GM21619 (cell line): ENCODE results near the gene AP4E1.
"Not testable (repeated sequence)": the region's sequence is repeated elsewhere in the genome, so short reads cannot be mapped to it uniquely, and the experiment has no call there.

Experiments
- ATAC-seq: cut with Tn5 transposase; IDR thresholded peaks from one replicate; pipeline ENCODE4 v1.9.1; 2021; ENCODE audit not compliant: unreplicated experiment

Gene AP4E1

GRCh38 chr15:50908209-50909009 is at the start of gene AP4E1:
AP4E1 (plus strand) TSS chr15:50908683; CDS start chr15:50908779, 96 bp downstream.
- ATAC-seq: peak; percentile 49

GRCh38 chr15:50860824-50861223 is 47.7 kb upstream of the AP4E1 start:
- ATAC-seq: no peak

DNA sequence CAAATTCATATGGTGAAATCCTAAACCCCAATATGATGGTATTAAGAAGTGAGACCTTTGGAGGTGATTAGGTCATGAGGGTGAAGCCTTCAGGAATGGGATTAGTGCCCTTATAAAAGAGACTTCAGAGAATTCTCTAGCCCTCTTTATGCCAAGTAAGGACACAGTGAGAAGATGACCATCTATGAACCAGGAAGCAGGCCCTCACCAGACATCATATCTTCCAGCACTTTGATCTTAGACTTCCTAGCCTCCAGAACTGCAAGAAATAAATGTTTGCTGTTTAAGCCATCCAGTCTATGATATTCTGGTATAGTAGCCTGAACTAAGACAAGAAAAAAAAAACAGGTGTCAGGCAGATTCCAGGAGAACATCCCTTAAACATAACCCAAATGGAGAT is 45.9 kb upstream of the AP4E1 start:
- ATAC-seq: no peak

DNA sequence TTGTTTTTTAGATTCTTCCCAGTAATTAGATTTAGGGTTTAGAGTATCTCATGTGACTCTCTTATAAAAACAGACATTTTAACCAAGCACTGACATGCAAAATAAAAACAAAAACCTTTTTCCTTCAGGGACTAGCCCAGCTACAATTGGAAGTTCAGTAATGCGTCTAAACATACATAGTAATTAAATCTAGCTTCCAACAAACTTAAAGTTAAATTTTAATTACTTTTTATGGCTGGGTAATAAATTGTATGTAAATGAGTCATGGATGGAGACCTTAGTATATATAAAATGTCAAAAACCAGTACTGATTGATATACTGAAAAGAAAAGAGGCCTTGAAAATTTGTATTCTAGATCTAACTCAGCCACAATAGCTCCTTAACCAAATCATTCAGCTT is 43.6 kb upstream of the AP4E1 start:
- ATAC-seq: no peak

- ATAC-seq: no peak
These were observed 42.7 kb upstream of the AP4E1 start for GRCh38 chr15:50865515-50866353.

- ATAC-seq: no peak
These were observed 36.7 kb upstream of the AP4E1 start for GRCh38 chr15:50871832-50872231.

DNA sequence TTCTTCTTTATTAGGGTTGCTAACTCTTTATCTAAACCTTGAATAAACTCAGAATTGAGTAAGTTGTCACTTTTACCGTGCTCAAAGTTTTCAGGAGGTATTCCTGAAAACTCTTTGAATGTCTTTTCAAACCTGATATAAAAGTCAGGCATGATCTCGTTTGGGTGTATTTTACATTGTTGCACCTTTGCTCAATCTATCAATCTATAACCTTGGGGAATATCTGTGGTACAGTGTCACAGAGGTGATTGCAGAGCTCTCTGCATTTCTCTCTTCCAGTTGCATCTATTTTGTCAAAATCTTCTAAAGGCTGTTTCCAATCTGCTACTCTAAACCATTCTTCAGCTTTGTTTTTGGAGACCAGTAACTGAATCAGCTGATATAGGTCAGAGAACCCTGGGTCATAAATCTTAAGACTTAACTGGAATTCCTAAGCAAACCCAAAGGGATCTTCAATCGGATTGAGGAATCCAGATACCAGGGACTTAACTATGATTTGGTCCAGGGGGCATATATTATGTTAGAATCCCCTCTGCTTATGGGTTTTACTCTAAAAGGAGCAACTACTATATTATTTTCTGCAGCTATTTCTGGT is 35.6 kb upstream of the AP4E1 start:
- no peak for ATAC-seq

GRCh38 chr15:50873935-50874361 is 34.5 kb upstream of the AP4E1 start:
- ATAC-seq: no peak

DNA sequence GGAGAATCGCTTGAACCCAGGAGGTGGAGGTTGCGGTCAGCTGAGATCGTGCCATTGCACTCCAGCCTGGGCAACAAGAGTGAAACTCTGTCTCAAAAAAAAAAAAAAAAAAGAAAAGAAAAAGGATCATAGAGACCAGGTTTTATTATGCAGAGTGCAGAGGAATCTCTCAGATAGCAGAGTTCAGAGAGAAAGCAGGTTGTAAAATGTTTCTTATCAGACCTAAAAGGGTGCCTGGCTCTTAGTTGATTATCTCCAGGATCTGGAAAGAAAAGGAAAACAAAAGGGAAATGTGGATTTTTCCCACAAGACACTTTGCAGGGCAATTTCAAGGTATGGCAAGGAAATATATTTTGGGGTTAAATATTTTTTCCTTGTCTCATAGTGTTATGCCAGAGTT is 33.2 kb upstream of the AP4E1 start:
- not testable (repeated sequence) for ATAC-seq

DNA sequence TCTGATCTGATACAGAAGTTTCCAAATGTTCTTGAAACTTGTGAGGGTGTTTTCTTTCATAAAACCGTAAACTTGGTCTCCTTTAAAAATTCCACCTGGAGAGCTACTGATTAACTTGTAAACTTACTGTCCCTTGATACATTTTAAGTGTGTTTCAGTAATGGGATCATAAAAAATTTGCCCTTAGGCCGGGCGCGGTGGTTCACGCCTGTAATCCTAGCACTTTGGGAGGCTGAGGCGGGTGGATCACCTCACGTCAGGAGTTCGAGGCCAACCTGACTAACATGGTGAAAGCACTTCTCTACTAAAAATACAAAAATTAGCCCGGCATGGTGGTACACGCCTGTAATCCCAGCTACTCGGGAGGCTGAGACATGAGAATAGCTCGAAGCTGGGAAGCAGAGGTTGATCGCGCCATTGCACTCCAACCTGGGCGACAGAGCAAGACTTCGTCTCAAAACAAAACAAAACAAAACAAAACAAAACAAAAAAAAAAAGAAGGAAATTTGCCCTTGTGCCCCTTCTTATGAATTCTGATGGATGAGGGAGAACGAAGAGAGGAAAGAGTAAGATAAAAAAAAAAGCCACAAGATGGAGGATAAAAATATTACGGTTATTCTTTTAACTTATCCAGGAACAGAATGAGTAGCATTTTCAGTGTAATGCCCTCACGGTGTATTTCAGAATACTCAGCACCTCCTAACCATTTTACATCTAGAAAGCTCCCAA is 32.1 kb upstream of the AP4E1 start:
- no peak for ATAC-seq

- ATAC-seq: no peak
These were observed 31.5 kb upstream of the AP4E1 start for GRCh38 chr15:50876989-50877360.

DNA sequence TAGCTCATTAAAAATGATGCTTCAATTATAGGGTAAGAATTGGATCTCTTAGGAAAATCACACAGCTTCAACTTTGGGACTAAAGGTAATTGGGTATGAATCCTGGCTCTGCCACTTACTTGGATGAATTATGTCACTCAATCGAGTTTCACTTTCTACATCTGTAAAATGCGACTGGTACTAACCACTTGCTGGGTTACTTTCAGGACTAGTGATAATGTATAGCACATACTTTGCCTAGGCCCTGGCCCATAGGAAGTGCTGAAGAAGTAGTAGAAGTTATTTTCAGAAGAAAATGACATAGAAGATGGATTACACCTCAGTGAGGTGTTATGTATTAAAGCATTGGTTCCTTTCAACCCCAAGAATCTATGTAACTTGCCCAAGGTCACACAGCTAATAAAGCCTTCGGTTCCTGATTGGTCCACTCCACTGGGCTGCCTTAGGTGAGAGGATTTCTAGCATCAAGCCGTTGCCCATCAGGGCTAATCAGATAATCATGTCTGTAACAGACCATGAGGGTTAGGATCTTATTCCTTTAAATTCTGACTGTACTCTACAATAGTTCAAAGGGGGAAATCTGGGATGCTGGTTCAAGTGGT is 29.4 kb upstream of the AP4E1 start:
- ATAC-seq: peak; percentile 60

- no peak for ATAC-seq
These were observed 28.3 kb upstream of the AP4E1 start for GRCh38 chr15:50880206-50880605.

DNA sequence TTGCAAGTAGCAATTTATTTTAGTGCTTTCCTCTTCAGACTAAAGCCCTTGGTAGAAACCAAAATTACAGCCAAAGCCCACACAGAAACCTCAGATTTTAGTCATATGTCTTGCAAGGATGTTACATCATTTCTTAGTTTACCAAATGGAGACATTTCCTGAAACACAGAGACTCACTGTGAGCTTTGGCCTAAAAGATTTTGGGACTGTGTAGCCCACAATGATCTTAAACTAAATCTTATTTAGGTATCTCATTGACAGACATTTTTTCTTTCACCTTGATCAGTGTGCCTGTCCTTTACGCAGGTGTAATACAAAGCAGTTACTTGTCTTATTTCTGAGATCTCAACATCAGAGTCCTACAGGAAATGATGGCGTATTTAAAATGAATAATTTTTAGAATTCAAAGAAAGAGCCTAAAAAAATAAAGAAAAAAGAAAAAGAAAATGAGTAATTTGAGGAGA is 27.8 kb upstream of the AP4E1 start:
- peak; percentile 28 for ATAC-seq

DNA sequence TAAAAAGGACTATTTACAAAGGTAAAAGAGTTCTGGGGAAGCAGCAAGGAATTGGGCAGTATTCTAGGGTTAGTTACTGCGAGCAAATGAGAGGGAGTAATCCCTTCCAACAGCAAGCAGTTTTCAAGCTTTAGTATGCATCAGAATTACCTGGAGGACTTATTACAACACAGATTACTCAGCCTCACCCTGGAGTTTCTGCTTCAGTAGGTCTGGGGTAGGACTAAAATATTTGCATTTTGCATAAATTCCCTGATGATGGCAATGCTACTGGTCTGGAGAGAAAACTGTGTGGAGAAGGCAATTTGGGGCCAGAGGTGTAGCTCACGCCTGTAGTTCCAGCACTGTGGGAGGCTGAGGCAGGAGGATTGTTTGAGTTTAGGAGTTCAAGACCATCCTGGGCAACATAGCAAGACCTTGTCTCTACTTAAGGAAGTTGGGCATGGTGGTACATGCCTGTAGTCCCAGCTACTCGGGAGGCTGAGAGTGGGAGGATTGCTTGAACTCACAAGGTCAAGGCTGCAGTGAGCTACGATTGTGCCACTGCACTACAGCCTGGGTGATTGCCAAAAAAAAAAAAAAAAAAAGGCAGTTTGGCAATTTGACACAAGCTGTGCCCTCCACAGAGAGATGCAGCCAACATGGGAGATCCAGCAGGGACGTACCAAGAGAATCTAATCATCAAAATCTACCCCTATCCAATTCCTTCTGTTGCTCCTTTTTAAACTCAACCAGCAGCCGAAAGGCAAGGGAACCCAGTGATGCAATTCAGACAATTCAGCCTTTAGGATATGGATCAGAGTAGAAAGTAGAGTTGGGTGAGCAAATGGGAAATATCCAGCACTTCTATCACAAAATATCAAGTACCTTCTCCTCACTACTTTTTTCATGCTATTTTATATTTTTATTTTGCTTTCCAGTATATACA is 27.1 kb upstream of the AP4E1 start:
- no peak for ATAC-seq

- ATAC-seq: no peak
These were observed 24.6 kb upstream of the AP4E1 start for GRCh38 chr15:50883903-50884302.

DNA sequence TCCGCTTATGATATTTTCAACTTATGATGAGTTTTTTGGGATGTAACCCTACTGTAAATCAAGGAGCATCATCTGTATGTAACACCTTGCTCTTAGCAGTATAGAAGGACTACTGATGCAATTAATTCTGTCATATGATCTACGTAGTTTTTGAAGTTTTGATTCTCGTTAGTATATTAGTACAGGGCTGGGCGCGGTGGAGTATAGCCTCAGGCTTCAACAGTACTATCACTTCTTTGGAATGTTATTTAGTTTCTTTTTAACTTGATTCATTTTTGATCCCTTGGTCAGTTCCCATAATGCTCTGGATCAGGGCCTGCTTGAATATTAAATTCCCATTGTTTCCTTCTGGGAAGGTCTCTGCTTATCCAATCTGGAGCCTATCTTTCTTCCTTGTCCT is 23.9 kb upstream of the AP4E1 start:
- no peak for ATAC-seq

DNA sequence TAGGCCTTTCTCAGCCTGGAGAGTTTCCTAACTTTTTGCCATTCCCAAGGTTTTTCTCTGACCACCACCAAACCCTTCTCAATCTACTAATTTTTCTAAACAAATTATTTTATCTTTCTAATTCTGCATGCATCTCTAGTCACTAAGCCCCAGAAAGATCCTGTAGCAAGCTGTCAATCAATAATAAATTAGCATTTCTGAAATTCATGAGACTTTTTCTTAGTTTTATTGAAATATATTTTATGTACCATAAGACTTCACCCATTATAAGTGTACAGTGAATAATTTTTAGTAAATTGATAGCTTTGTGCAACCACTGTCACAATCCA is 22.4 kb upstream of the AP4E1 start:
- no peak for ATAC-seq

DNA sequence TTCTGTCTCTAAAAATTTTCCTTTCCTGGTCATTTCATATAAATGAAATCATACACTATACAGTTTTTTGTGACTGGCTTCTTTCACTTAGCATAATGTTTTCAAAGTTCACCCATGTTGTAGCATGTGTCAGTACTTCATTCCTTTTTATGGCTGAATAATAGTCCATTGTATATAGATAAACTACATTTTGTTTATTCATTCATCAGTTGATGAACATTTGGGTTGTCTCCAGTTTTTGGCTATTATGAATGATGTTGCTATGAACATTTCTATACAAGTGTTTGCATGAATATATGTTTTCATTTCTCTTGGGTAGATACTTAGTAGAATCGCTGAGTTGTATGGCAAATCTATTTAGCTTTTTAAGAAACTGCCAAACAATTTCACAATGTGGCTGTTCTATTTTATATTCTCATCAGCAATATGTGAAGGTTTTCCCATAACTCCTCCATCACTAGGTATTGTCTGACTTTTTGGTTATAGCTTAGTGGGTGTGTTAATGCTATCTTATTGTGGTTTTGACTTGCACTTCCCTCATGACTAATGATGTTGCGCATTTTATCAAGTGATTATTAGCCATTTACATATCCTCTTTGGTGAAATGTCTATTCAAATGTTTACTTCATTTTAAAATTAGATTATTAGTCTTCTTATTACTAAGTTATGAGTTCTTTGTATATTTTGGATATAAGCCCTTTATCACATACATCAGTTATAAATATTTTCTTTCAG is 21.7 kb upstream of the AP4E1 start:
- no peak for ATAC-seq
